Brain pericyte (primary cell): Measurements from ENCODE around the gene STX11.
"Not testable (repeated sequence)": the region's sequence is repeated elsewhere in the genome, so short reads cannot be mapped to it uniquely, and the experiment has no call there.

Source experiments
- DNase-seq: peaks from one replicate; pipeline ENCODE4 v3.0.0-alpha.2; 2012; ENCODE audit warnings: low read depth, low spot score

STX11 gene

DNA sequence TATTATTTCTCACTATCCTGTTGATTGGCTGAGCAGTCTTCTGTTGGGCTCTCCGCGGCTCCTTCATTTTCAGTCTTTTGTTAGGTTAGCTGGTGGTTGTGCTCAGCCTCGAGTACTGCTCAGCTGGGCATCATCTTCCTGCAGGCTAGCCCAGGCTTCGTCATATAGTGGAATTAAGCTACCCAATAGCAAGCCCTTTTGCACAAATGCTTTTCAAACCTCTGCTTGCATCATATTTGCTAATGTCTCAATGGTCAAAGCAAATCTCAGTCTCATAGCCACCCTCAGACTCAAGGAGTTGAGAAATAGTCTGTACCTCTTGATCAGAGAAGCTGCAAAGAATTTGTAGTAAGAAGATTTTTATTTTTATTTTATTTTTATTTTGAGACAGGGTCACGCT lies 23.7 kb downstream of the STX11 start:
- DNase-seq: no peak

DNA sequence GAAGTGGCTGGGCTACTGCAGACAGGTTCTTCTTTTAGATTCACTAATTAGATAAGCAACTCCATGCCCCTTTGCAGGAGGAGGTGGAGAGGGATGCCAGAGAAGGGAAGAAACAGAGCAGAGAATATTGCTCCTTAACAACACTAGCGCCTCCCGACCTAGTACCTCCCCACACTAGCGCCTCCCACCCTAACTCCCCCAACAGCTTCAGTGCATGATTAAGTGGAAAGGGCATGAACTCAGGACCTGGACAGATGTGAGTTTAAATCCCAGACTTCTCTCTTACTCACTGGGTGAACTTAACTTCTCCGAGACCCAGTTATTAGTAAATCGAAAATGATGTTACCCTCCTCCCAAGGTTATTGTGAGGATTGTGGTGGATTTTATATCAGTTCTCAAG lies 25.7 kb downstream of the STX11 start:
- no peak for DNase-seq

DNA sequence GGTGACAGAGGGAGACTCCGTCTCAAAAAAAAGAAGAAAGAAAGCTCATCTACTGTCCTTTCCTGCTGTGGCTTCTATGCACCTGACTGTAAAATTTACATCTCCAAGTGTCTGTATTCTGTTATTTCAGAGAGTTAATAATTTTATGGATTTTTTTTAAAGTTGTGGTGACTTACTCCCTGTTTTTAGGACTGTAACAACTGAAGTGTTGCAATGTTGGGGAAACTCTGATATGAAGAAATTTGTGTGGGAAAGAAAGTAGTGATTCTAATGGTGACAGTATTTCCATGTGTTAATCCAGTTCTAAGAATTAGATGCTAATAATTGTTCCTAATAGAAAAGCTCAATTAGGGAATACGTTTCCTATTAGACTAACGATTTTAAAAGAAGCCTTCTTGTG lies 27.4 kb downstream of the STX11 start:
- DNase-seq: no peak

DNA sequence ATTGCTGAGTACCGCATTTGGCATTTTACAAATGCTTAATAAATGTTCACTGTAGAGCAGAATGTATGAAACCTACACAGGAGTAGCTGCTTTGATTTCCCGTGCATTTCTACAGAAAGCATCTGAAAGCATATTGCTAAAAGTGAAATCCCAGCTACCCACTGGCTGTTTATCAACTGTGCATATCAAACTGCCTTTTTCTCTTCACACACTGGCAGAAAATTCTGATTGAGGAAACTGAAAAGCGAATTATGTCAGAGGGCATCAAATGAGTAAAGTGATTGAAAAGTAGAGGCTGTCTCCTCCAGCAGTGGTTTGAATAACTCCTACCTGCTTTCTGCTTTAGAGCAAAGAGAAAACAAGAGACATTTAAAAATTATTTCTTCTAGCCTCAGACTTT lies 28.0 kb downstream of the STX11 start:
- no peak for DNase-seq

DNA sequence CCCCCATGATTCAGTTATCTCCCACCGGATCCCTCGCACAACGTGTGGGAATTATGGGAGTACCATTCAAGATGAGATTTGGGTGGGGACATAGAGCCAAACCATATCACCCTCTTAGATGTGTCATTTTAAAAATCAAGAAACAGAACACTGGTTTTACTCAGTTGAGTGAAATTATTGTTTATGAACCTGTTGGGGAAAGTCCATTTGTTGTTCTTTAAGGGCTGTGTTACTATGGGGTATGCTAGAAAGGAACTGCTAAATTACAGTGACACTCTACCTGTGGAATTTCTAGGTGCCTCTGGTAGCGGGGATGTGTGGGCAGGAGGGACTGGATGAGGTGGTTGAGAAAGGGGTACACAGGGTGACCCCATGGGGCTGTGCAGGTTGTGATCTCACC lies 28.9 kb downstream of the STX11 start:
- no peak for DNase-seq

DNA sequence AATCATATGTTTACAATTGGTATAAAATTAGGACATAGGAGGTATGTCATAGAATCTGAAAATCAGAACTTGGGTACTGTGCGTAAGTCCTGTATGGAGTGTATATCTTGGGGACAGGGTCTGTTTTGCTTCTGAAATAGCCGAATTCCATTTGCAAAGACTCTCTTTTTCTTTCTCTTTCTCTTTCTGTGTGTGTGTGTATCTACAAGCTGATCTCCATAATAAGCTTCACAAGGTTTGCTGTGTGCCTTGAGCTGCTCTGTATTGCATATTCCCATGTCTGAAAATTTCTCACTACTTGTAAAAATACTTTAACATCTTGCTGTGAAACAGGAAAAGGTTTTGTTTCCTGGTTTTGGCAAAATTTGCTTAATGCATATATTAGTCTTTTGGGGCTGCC lies 29.5 kb downstream of the STX11 start:
- no peak for DNase-seq

DNA sequence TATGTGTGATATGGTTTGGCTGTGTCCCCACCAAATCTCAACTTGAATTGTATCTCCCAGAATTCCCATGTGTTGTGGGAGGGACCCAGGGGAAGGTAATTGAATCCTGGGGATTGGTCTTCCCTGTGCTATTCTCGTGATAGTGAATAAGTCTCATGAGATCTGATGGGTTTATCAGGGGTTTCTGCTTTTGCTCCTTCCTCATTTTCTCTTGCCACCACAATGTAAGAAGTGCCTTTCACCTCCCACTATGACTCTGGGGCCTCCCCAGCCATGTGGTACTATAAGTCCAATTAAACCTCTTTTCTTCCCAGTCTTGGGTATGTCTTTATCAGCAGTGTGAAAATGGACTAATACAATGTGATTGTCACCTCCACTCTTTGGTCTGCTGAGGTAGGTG lies 30.0 kb downstream of the STX11 start:
- DNase-seq: not testable (repeated sequence)

DNA sequence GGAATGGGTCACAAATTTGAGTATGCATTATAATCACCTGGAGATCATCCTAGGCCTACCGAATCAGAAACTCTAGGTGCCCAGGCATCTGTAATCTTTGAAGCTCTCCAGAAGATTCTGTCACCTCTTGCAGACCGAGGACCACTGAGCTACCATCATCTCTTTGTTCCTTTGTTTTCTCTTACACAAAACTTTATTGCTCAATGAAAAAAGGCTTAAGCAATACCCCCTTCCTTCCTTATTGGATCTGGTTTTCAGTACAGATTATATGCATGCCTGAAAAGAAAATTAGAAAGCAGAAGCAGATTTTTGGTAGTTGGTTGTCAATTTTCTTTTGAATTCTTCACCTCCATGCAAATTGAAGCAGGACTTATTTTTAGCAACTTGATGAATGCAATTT lies 31.3 kb downstream of the STX11 start:
- DNase-seq: no peak

DNA sequence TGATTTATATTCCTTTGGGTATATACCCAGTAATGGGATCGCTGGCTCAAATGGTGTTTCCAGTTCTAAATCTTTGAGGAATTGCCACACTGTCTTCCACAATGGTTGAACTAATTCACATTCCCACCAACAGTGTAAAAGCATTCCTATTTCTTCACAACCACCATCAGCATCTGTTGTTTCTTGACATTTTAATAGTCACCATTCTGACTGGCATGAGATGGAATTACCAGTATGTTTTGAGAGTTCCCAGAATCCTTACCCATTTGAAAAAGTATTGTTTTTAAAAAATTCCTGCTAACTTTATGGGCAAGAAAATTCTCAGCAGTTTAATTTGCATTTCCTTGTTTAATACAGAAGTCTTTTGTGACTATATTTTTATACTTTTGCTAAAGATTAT lies 33.9 kb downstream of the STX11 start:
- DNase-seq: not testable (repeated sequence)

DNA sequence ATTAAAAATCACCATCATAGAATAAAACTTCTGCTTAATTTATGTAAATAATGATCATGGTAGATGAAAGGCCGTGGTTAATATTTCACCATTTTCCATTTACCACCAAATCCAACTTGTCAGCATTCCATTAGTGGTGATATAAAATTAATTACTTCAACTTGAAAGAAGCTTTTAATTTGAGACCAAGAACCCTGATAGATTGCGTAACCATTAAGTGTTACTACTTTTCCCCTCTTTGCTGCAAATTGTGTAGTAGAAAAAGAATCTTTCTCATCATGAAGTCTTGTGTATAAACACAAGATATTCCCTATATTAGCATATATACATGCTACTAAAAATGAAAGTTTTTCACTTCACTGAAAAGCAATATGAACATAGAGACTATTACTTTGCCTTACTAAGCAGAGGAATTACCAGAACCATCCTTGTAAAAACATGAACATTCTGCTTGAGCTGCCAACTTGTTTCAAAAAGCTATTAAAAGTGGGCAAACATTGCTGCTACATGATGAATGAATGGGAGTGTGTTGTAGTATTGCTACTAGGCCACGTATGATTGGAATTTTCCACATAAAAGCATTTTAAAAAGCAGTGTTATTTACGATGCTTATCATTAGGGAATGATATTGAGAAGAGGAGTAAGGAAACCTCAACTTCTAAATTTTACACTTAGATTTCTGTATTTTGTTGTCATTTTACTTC lies 35.0 kb downstream of the STX11 start:
- DNase-seq: no peak

DNA sequence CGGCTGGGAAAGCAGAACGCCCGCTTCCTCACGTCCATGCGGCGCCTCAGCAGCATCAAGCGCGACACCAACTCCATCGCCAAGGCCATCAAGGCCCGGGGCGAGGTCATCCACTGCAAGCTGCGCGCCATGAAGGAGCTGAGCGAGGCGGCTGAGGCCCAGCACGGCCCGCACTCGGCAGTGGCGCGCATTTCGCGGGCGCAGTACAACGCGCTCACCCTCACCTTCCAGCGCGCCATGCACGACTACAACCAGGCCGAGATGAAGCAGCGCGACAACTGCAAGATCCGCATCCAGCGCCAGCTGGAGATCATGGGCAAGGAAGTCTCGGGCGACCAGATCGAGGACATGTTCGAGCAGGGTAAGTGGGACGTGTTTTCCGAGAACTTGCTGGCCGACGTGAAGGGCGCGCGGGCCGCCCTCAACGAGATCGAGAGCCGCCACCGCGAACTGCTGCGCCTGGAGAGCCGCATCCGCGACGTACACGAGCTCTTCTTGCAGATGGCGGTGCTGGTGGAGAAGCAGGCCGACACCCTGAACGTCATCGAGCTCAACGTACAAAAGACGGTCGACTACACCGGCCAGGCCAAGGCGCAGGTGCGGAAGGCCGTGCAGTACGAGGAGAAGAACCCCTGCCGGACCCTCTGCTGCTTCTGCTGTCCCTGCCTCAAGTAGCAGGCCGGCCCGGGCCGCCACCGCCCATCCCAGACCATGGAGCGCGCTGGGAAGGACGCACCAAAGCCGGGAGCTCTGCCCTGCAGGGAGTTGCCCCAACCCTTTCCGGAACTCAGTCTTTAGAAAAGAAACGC lies 36.7 kb downstream of the STX11 start:
- DNase-seq: no peak

DNA sequence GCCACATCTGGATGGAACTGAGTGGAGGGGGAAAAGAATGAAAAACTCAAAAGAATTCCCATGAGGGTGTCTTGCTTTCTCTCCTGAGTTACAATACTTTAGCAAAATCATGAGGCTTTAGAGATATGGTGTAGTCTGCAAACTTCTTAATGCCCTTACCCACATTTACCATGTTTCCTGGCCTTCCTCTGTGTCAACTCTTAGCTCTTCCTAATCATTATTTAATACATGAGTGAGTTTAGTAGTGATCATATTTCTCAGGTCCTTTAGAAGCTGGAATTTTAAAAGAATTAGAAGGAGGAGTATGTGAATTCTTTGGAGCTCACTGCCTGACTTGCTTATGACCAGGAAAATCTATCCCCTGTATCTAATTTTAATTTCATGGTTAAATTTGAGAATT lies 39.0 kb downstream of the STX11 start:
- DNase-seq: no peak

DNA sequence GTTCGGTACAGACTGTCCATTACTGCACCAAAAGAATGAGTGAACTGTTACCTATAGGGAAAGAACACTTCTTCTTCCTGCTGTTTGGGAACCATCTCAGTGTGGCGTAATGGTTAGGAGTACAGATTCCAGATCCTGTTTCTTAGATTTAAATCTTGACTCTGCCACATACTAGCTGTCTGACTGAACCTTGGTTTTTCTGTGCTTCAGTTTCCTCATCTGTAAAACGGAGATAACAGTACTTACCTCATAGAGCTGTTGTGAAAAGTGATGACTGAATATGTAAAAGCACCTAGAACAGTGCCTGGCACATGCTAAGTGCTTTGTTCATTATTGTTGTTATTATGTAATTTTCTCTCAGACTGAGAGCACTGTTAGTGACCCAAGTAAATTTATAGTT lies 39.8 kb downstream of the STX11 start:
- DNase-seq: no peak

DNA sequence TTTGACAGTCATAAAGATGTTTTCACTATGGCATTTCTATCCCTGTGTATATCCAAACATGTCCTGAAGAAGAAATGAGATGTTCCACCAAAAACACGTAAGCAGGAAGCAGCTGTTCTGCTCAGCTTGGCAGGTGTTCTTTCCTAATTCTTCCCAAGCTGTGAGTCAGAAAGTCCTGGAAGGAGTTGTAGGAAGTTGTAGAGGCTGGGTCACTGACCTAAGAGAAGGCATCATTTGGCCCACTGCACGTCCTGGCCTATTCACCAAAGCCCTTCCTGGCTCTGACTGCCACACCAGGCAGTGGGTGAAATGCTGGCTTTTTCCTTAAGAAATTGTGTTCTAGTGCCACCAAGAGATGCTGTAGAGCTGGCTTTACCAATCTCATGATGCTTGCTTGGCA lies 40.3 kb downstream of the STX11 start:
- DNase-seq: no peak

DNA sequence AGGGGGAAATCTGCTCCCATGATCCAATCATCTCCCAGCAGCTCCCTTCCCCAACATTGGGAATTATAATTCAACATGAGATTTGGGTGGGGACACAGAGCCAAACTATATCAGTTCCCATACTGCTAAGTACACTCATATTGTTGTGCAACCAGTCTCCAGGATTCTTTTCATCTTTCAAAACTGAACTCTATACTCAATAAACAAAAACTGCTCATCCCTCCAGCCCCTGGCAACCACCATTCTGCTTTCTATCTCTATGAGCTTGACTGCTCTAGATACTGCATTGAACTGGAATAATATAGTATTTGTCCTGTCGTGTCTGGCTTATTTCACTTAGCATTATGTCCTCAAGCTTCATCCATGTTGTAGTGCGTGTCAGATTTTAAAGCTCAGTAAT lies 42.9 kb downstream of the STX11 start:
- DNase-seq: no peak

DNA sequence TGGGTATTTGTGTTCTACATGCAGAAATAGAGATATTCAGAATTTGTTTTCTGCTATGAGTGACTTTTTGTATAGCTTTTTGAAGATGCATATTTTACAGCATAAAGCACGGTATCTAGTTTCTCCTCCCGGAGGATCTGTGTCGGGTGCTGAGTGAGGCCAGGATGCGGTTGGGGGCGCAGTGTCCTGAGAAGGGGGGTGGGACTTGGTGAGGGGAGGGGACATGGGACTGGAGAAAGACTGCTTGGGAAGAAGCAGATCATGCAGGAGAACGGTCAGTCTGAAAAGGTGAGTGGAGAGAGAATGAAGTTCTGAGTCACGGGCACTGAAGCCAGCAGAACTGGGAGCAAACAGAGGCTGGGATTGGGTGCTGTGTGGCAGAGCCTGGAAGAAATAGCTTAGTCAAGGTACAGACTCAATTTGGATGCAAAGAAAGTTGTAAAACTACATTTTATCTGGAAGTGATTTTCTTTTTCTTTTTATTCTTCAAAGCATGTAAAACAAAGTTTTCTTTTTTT lies 44.0 kb downstream of the STX11 start:
- DNase-seq: no peak

DNA sequence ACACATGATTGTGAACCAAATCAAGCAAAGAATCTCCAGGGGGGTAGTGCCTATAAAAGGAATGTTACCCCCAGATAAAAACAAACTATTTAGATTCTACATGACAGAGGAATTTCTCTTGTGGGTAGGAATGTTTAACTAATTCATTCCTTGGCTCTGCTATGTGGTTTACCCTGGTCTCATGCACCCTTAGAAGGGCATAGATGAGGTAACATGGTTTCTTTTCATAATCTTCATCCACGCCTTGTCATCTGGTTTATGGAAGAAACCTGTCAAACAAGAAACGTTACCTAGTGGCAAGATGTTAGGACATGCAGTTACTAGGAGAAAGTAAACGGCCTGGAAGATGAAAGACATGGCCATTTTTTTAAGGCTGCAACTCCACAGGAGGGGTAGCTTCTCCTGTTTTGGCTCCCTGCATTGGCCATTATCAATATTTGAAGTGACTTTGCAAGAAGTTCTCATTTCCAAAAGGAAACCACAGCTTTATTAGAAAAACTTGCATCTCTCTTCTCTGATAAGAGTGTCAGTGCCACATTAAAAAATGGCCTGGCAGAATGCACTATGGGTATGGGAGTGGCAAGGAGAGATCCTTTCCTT lies 45.5 kb downstream of the STX11 start:
- no peak for DNase-seq

DNA sequence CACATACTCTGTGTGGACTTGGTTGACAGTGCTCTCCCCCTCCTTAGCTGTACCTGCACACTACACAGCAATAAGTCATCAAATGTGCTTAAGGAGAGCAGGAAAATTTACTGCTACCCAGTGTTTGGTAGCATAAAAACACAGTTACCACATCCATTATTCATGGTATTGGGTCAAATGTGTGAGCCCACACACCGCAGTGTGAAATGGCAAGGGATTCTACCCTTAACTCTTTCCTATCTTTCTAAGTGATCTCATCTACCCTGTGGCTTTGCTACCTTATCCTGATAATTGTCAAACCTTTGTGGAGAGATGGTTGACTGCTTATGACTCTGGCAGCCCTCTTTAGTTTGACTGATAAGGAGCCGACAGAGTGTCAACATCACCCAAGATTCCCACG lies 47.6 kb downstream of the STX11 start:
- no peak for DNase-seq

DNA sequence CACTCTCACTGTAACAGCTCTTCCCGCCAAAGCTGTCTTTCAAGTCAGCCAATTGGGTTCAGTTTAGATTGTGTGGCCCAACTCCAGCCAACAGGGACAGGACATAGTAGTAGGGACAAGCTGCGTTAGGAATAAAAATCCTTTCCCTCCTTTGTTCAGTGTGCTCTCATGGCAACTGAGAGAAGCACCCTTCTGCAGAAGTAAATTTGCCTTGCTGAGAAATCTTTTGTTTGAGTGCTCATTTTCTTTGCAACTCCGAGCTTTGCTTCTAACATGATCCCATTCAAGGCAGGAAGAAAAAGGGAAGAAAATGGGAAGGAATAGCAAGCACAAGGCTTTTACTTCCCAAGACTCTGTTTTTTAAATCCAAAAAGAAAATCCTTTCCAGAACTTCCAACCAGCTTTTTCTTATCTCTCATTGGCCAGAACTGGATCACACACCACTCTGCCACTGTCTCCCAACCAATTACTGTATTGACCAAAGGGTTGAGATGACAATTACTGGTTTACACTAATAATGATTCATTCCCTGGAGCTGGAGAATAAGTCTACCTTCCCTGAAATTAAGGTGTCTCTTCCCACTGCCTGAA lies 52.7 kb downstream of the STX11 start:
- DNase-seq: no peak

DNA sequence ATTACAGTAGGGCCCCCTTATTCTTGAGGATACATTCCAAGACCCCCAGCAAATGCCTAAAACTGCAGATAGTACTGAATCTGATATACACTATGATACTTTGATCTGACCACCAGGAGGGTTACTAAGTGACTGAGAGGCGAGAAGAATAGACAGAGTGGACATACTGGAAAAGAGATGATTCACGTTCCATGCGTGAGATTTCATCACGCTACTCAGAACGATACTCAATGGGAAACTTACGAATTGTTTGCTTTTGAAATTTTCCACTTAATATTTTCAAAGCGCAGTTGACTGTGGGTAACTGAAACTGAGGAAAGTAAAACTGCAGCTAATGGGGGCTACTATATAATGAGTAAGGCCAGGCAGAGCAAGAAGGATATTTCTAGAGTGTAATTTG lies 60.8 kb downstream of the STX11 start:
- no peak for DNase-seq

DNA sequence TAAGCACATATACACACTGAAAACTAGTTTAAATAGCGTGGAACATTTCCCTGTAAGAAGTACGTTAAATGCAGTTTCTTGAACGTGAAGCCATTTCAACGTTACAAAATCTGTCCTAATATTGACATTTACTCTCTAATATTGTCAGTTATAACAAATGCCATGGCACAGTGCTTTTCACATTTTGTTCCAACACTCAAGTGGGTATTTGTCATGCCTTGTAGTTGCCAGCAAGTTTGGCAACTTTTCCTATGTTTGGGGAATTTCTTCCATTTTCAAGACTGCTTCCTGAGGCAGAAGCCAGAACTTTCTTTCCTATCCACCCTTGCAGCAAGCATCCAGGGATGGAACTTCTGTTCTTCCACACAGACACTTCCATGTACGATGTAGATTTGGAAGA lies 63.0 kb downstream of the STX11 start:
- no peak for DNase-seq

DNA sequence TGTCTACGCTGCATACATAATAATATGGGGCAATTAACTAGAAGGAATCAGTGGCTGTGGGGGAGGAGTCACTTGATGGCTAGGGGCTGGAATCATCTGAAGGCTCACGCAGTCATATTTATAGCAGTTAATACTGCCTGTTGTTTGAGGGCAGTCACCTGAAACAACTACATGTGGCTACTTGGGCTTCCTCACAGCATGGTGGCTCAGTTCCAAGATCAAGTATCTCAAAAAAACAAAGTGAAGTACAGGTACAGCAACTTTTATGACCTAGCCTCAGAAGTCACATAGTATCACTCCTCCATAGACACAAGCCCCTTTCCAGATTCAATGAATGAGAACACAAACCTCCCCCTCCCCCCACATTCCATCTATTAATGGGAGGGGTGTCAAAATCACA lies 63.7 kb downstream of the STX11 start:
- no peak for DNase-seq
